H1 (cell line): Measurements from ENCODE around the gene CACNA1C. TPM values are rescaled to one million over a fixed set of nuclear protein-coding genes. Genes with fewer than 3 reads are reported as not detected.

ENCODE experiments used
- CBX5 ChIP-seq: fragments of 300-800, 300-1000 bp; sonication (generic); IDR thresholded peaks from 2 replicates; pipeline ENCODE4 v1.7.1; 2016; ENCODE audit warnings: antibody characterized with exemption, low read length, low read depth
- polyA plus RNA-seq, 7 experiments: library from polyadenylated mRNA; depleted of rRNA in 3 of 7; stranded (reverse) in 5 of 7; unstranded in 2 of 7; fragments of >200 nt in 5 of 7; fragments of 200-250 nt in 2 of 7; gene quantifications; 1 replicate in 5 of 7; 2 replicates in 1 of 7; 4 replicates in 1 of 7; pipeline versions ENCODE4 v1.2.1 to v1.2.3, GENCODE V29; 2011 to 2013; ENCODE audit warnings: missing spikeins in 2 of 7, mixed read lengths in 2 of 7
- total RNA-seq: library from RNA; stranded (reverse); fragmentation: NEBNext Ultra II Directional; extraction: Animal tissue kit (Norgen Biotek cat#: 25700); gene quantifications from 2 replicates; pipeline ENCODE4 v1.2.1, GENCODE V29; 2021
- TF ChIP-seq, protein P1 (sequence below): fragments of 300-600 bp; sonication (generic); IDR thresholded peaks from 2 replicates; pipeline ENCODE4 v1.7.1; 2012; ENCODE audit warnings: low read length, moderate library complexity, mild to moderate bottlenecking, inconsistent platforms; ENCODE audit not compliant: insufficient replicate concordance

CACNA1C gene
- total and polyA plus RNA-seq, 2 of the 8 experiments (the other 6 are each of a cell fraction or from before 2014, with no cell fraction given), result 1.3 TPM

DNA sequence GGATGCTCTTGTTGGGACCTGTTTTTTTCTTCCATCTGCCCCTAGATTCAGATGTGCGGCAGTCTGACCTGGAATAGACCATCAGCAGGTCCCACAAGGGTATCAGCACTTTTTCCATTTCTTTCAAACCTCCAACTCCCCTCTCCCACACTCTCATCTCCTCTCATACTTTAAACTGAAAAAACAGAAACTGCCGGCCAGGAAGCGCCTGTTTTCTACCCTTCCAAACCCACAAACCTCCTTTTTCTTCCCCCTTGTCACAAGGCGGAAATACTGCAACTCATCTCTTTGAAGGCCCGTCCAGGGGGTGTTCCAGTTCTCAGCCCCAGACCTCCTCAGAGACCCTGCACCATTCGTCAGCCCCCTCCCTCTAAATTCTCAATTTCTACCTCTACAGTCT lies 679.5 kb downstream of the CACNA1C start (continued):
- TF ChIP-seq, protein P1, sequence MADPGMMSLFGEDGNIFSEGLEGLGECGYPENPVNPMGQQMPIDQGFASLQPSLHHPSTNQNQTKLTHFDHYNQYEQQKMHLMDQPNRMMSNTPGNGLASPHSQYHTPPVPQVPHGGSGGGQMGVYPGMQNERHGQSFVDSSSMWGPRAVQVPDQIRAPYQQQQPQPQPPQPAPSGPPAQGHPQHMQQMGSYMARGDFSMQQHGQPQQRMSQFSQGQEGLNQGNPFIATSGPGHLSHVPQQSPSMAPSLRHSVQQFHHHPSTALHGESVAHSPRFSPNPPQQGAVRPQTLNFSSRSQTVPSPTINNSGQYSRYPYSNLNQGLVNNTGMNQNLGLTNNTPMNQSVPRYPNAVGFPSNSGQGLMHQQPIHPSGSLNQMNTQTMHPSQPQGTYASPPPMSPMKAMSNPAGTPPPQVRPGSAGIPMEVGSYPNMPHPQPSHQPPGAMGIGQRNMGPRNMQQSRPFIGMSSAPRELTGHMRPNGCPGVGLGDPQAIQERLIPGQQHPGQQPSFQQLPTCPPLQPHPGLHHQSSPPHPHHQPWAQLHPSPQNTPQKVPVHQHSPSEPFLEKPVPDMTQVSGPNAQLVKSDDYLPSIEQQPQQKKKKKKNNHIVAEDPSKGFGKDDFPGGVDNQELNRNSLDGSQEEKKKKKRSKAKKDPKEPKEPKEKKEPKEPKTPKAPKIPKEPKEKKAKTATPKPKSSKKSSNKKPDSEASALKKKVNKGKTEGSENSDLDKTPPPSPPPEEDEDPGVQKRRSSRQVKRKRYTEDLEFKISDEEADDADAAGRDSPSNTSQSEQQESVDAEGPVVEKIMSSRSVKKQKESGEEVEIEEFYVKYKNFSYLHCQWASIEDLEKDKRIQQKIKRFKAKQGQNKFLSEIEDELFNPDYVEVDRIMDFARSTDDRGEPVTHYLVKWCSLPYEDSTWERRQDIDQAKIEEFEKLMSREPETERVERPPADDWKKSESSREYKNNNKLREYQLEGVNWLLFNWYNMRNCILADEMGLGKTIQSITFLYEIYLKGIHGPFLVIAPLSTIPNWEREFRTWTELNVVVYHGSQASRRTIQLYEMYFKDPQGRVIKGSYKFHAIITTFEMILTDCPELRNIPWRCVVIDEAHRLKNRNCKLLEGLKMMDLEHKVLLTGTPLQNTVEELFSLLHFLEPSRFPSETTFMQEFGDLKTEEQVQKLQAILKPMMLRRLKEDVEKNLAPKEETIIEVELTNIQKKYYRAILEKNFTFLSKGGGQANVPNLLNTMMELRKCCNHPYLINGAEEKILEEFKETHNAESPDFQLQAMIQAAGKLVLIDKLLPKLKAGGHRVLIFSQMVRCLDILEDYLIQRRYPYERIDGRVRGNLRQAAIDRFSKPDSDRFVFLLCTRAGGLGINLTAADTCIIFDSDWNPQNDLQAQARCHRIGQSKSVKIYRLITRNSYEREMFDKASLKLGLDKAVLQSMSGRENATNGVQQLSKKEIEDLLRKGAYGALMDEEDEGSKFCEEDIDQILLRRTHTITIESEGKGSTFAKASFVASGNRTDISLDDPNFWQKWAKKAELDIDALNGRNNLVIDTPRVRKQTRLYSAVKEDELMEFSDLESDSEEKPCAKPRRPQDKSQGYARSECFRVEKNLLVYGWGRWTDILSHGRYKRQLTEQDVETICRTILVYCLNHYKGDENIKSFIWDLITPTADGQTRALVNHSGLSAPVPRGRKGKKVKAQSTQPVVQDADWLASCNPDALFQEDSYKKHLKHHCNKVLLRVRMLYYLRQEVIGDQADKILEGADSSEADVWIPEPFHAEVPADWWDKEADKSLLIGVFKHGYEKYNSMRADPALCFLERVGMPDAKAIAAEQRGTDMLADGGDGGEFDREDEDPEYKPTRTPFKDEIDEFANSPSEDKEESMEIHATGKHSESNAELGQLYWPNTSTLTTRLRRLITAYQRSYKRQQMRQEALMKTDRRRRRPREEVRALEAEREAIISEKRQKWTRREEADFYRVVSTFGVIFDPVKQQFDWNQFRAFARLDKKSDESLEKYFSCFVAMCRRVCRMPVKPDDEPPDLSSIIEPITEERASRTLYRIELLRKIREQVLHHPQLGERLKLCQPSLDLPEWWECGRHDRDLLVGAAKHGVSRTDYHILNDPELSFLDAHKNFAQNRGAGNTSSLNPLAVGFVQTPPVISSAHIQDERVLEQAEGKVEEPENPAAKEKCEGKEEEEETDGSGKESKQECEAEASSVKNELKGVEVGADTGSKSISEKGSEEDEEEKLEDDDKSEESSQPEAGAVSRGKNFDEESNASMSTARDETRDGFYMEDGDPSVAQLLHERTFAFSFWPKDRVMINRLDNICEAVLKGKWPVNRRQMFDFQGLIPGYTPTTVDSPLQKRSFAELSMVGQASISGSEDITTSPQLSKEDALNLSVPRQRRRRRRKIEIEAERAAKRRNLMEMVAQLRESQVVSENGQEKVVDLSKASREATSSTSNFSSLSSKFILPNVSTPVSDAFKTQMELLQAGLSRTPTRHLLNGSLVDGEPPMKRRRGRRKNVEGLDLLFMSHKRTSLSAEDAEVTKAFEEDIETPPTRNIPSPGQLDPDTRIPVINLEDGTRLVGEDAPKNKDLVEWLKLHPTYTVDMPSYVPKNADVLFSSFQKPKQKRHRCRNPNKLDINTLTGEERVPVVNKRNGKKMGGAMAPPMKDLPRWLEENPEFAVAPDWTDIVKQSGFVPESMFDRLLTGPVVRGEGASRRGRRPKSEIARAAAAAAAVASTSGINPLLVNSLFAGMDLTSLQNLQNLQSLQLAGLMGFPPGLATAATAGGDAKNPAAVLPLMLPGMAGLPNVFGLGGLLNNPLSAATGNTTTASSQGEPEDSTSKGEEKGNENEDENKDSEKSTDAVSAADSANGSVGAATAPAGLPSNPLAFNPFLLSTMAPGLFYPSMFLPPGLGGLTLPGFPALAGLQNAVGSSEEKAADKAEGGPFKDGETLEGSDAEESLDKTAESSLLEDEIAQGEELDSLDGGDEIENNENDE, result no peak
- no peak for TF ChIP-seq CBX5
